HG02678 (cell line): ENCODE measurements around the gene RPS6KA2.
"Not testable (repeated sequence)": the region's sequence is repeated elsewhere in the genome, so short reads cannot be mapped to it uniquely, and the experiment has no call there.

Experiments used
- ATAC-seq: cut with Tn5 transposase; IDR thresholded peaks from one replicate; pipeline ENCODE4 v1.9.1; 2021; ENCODE audit warnings: mild to moderate bottlenecking, moderate library complexity; ENCODE audit not compliant: unreplicated experiment

RPS6KA2 gene

GRCh38 chr6:166636191-166636933 lies 9.3 kb upstream of the RPS6KA2 start:
- no peak for ATAC-seq

- ATAC-seq, result no peak
Measured at GRCh38 chr6:166635013-166635970, 8.2 kb upstream of the RPS6KA2 start.

GRCh38 chr6:166634581-166634980 lies 7.5 kb upstream of the RPS6KA2 start:
- not testable (repeated sequence) for ATAC-seq

GRCh38 chr6:166633732-166634535 lies 6.9 kb upstream of the RPS6KA2 start:
- ATAC-seq, result no peak

GRCh38 chr6:166632731-166633130 lies 5.7 kb upstream of the RPS6KA2 start:
- ATAC-seq, result no peak

- no peak for ATAC-seq
Measured at GRCh38 chr6:166630462-166630861, 3.4 kb upstream of the RPS6KA2 start.

GRCh38 chr6:166629628-166630027 lies 2.6 kb upstream of the RPS6KA2 start:
- no peak for ATAC-seq

- peak; percentile 27 for ATAC-seq
Measured at GRCh38 chr6:166627875-166628801, 1.1 kb upstream of the RPS6KA2 start.

- ATAC-seq, result peak; percentile 2
Measured at GRCh38 chr6:166626177-166627032, 646 bp downstream of the RPS6KA2 start.

- no peak for ATAC-seq
Measured at GRCh38 chr6:166625356-166625755, 1.7 kb downstream of the RPS6KA2 start.

GRCh38 chr6:166624275-166624674 lies 2.8 kb downstream of the RPS6KA2 start:
- ATAC-seq, result no peak

GRCh38 chr6:166623318-166623717 lies 3.7 kb downstream of the RPS6KA2 start:
- ATAC-seq, result no peak

GRCh38 chr6:166621114-166621540 lies 5.9 kb downstream of the RPS6KA2 start:
- ATAC-seq, result no peak

- no peak for ATAC-seq
Measured at GRCh38 chr6:166620478-166621113, 6.5 kb downstream of the RPS6KA2 start.

GRCh38 chr6:166619912-166620311 lies 7.1 kb downstream of the RPS6KA2 start:
- no peak for ATAC-seq

- no peak for ATAC-seq
Measured at GRCh38 chr6:166618866-166619761, 7.9 kb downstream of the RPS6KA2 start.

- ATAC-seq, result no peak
Measured at GRCh38 chr6:166618251-166618650, 8.8 kb downstream of the RPS6KA2 start.
